Measurements from ENCODE around the gene RALGPS1. TPM values are rescaled to one million over a fixed set of nuclear protein-coding genes. Genes with fewer than 3 reads are reported as not detected.

RALGPS1 gene
- total RNA-seq, 1 donor from 2014 or later = 15.3 TPM

DNA sequence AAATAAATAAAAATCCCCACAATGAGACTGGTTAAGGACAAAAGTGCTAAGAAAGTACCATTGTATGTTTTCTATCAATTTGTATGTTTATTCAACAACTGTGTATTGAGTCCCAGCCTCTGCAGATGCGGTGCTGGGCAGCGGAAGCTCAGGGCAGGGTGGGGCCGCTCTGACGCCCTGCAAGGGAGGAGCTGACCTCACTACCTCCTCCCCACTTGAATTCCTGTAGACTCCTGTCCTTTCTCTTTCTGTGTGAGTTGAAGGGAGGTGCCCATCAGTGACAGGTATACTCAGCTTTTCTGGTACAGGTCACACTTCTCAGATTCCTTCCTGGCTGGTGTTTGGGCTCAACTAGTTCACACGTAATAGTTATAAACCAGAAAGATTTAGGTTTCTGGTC is 180.8 kb downstream of the RALGPS1 start:
- intact Hi-C loops (cut with DNase I) = no loop called here
- ATAC-seq = no peak

DNA sequence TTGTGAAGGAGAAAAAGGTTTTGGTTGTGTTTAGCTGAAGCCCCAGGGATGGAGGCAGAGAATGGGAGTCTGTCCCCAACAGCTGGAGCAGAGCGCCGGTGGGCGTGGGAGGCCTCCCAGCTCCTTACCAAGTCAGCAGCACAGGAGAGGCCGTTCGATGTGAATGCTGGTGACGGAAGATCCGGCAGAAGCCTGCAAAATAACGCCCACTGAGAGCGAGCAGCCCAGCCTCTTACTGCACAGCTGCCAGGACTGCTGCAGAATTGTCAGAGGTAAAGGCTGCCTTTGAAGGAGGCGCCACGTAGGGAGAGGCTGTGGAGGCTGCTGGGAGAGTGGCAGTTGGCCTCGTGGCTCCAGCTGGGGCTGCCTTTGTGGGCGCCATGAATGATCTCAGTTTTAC is 181.6 kb downstream of the RALGPS1 start:
- no peak for DNase-seq (ENCODE audit: missing footprints)
- intact Hi-C loops (cut with DNase I) = no loop called here
- peak; percentile 29 for ATAC-seq

More for the DNA sequence above, 180.8 kb downstream of the RALGPS1 start:
- no peak for DNase-seq (ENCODE audit: missing footprints)

DNA sequence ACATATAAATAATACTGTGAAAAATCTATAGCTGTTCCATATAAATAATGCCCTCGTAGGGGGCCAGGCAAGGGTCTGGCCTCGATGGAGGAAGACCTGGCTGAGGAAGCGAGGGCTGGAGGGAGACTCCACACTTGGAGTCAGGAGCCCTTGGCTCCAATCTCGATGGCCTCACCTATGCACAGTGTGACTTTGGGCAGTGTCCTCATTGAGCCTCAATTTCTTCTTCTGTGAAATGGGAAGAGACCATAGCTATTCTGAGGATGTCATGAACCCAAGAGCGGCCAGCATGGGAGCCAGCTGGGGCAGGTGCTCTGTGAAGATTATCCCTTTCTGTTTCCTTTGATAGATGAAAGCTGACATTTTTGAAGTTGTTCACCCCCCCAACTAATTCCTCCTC is 183.1 kb downstream of the RALGPS1 start:
- intact Hi-C loops (cut with DNase I) = no loop called here
- DNase-seq (ENCODE audit: missing footprints) (no peak), ATAC-seq (no peak)

DNA sequence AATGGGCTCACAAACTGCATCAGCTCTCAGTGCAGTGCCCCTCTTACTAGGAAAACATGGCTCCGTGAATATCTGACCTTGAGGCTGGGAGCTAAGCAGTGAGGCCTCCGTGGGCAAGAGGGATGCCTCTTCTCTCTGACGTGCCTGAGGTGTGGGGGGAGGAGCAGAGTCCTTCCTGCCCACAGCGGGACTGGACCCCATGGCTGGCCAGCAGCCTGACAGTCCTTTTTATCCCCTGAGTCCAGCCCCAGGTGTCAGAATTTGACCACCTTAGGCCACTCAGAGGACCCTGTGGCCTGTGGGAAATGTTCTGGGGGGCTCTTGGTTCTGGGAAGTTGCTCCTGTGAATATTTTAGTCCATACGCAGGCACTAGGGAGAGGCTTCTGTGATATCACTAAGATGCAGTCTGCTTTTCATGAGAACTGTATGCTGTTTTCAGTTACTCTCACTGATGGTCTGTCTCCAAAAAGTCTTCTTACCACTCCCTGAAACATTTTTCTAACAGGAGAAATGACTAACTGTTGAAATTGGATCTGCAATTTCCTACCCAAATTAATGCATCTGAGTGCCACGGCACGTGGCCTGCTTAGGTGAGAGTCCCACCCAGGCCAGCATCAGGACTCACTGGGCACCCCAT is 184.5 kb downstream of the RALGPS1 start:
- ATAC-seq (peak; percentile 30), DNase-seq (ENCODE audit: missing footprints) (no peak)
- intact Hi-C loops (cut with DNase I) = no loop called here

DNA sequence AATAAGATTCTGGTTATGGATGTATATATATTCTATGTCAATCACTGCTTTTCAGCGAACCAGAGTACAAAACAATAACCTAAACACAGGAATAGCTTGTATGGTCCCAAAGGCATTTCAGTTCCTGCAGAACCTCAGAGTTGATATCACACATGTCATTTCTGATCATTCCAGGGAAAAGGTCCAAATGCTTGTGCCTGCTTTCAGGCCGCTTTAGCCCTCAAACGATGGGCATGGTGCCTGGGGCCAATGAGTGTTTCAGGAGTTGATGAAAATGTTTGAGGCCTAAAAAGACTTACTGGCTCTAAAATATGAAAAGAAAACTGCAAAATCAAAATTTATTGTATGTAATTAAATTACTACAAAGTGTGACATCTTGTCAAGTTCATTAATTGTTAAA is 185.1 kb downstream of the RALGPS1 start:
- no peak for ATAC-seq
- intact Hi-C loops (cut with DNase I) = no loop called here
- no peak for DNase-seq (ENCODE audit: missing footprints)

DNA sequence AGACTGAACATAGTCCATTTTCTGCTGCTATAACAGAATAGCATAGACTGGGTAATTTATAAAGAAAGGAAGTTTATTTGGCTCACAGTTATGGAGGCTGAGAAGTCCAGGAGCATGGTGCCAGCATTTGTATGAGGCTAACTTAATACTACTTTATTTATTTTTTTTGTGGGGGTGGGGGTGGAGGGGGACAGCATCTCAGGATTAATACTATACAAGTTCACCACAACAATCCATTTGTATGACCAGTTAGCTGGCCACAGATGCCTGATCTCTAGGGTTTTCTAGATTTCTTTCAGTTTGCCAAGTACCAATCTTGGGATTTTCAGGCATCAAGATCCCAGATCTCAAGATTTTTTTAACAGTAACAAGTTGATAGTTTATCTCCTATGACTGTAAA is 187.6 kb downstream of the RALGPS1 start:
- DNase-seq (ENCODE audit: missing footprints) = no peak
- ATAC-seq = no peak
- intact Hi-C loops (cut with DNase I) = no loop called here

DNA sequence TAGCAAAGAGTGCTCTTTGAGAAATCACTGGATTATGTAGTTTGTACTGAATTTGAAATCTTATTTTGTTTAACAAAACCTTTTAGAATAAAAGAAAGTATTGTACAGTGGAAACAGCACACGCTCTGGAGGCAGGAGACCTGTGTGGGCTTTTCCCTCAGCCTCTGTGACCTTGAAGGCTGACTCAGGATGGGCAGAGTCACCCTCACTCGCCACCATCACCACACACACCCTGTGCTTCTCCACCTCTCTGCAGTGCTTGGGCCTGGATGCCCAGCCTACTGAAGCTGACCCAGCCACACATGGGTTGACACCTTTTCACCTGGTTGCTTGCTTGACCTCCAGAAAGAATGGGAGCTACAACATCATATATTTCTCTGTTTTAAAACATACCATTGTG is 188.2 kb downstream of the RALGPS1 start:
- no peak for DNase-seq (ENCODE audit: missing footprints)
- intact Hi-C loops (cut with DNase I) = no loop called here
- ATAC-seq = no peak

DNA sequence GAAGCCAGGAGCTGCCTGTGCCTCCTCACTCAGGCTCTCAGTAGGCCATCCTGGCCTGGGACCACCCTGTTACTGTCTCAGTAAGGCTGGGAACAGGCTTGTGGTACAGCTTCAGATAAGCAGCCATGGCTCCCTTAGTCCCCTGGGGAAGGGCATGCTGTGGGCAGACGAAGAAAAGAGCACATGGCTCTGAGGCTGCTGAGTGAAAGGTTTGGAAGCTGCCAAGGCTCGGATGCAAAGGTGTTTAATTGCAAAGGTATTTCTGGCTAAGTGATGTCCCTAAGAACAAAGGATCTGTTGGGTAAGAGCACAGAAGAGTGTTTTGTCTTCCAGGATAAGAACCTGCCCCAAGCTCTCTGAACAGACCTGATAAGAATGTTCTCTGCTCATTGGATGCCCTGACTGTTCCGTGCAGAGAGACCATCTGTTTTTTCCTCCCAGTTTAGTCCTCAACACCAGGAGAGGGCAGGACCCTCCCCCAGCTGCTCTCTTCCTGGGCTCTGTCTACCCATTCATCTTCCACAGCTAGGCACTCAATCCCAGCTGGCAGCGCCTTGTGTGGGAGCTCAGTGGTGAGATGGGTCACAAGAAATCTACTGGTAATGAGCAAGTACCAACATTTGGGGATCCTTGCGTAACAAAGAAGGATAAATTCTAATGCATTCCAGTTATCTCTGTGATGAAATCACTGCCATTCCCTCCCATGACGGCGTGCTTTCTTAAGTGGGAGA is 190.2 kb downstream of the RALGPS1 start:
- DNase-seq (ENCODE audit: missing footprints) (no peak), ATAC-seq (peak; percentile 74)
- intact Hi-C loops (cut with DNase I) = no loop called here

DNA sequence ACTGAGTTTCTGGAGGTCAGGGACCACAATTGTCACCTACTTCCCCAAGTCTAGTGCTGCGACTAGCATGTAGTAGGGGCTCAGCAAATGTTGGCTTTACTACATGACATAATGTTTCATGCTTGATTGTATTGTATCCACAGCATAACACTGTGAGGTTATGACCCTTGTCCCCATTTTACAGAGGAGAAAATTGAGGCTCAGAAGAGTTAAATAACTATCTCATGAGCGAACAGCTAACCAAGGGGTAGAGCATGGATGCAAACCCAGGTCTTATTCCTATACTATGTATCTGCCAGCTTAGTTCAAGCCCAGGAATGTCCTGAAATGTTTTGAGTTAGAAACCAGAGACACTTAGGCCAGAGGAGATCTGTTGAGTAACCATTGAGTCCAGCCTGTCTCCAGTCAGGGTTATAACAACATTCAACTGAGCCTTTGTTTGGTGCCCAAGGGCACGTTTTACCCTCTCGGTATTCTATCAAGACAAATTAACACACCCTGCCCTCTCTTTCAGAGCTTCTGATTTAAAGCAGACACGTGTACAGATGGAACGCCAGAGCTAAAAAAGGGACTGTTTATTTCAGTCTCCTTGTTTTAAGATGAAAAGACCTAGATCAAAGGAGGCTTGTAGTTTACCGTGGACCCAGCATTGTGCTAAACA is 191.4 kb downstream of the RALGPS1 start:
- ATAC-seq (no peak), DNase-seq (ENCODE audit: missing footprints) (no peak)
- intact Hi-C loops (cut with DNase I) = no loop called here

DNA sequence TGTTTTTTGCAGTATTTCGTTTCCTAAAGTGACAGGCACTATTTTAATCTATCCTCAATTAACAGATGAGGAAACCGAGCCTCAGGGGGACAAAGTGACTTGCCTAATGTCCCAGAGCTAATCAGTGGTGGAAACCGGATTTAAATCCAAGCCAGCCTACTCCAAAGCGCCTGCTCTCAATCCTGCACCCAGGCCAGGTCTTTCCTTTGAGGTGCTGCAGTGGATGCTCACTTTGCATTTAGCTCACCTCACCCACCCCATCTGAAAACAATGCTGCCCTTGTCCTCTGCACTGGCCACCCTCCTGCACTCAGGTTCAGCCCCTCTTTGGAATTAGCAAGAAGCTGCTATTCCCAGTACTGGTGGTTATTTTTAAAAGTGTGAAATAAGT is 191.9 kb downstream of the RALGPS1 start:
- DNase-seq (ENCODE audit: missing footprints) = no peak
- no peak for ATAC-seq
- intact Hi-C loops (cut with DNase I) = no loop called here

DNA sequence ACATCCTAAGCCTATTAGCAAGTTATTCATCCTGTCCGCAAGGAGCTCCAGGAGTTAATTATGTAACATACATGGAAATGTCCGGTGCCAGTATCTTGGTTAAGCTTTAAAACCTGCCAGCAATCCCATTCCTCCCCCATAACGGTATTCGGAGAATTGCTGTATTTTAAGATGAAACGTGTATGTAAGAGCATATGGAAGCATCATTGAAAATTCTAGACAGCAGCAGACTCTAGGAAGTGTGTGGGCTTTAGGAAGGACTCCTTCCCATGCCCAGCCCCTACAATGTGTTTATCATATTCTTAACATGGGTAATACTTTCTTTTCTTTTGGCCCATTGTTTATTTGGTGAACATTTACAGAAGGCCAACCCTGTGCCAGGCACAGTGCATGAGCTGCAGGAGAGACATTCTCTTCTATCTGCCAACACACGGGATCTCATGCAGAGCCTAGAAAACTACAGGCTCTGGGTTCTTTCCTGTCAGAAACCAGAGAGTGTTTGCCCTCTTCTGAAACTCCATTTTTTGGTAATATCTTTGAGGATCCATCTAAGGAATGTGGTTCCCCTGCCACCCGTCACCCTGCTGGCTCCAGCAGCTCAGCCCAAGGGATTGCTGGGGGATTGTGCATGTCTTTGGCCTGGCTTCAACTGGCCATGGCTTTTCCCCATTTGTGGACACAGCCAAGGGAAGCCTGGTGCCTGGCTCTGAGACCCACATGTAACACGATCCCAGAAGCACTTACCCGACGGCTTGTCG is 192.8 kb downstream of the RALGPS1 start:
- DNase-seq (ENCODE audit: missing footprints) = no peak
- intact Hi-C loops (cut with DNase I) = no loop called here
- no peak for ATAC-seq

DNA sequence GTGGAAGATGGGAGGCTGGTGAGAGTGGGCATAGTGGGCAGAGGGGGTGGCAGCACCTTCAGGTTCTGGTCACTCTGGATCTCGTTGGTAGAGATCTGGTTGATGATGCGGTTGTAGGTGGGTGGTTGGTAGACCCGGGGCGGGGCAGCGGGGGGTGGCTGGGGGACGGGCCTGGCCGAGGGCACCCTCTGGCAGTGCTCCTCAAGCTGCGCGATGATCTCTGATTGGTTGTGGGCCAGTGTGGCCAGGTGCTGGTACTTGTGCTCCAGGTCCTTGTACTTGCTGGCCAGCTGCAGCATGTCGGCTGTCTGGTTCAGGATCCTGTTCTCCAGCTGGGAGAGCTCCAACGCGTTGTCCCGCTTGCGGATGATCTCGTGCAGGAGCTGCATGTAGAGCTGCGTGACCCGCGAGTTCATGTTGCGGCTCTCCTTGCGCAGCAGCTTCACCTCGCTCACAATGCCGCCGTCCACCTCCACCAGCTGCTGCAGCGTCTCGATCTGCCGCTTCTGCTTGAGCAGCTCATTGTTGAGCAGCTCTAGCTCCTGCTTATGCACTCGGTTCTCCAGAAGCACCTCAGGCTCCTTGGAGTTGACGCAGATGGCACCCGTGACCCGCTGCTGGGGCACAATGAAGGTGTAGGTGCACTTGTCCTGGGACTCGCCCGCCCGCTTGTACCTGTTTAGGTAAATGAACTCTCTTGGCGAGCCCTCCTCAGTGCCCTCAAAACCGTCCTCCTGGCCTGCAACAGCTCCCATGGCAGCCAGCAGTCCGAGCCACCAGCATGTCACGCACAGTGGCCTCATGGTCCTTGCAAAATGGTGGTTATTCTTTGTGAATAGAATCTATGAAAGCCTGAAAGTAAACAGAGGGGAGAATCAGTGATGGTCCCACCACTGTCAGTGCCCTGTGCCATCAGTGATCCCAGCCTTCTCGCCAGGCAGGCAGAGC is 193.6 kb downstream of the RALGPS1 start:
- intact Hi-C loops (cut with DNase I) = no loop called here
- no peak for DNase-seq (ENCODE audit: missing footprints)
- ATAC-seq = no peak

DNA sequence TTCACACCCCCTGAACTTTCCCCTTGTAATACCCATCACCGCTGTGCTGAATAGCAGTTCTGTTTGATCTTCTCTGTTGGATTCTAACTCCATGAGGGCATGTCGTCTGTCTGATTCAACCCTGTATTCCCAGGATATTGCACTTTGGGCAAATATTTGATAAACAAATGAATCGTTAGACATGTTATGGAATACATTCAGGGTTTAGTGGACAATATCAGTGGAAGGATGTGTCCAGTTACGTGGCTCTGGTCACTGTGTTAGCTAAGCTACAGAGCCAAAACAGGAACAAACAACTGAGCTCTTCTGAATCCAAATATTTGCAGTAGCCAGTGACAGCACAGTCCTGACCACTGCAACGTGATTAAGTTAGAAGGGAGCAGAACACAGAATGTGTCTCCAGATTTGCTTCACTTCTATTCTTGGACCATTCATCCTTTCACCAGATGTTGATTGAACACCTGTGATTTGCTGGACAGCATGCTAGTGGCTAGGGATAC is 194.7 kb downstream of the RALGPS1 start:
- intact Hi-C loops (cut with DNase I) = no loop called here
- DNase-seq (ENCODE audit: missing footprints) = no peak
- ATAC-seq = peak; percentile 33

DNA sequence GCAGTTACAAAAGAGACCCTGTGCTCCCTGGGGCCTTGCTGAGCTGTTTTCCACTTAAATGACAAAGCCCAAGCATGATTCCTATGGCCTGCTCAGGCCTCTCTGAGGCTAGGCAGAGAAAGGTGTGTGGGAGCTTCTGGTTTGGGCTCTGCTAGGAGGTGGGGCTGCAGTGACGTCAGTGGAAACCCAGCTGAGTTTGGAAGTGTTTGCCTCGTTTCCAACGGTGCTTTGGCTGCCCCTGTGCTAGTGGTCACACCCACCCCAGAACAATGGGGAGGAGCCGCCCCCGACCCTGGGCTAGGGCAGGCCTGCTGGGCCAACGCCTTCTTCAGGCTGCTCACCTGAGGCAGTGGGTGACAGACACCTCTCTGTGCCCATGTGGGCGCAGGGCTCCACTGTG is 197.5 kb downstream of the RALGPS1 start:
- ATAC-seq = peak; percentile 46
- intact Hi-C loops (cut with DNase I) = no loop called here
- peak; percentile 70 for DNase-seq (ENCODE audit: missing footprints)

DNA sequence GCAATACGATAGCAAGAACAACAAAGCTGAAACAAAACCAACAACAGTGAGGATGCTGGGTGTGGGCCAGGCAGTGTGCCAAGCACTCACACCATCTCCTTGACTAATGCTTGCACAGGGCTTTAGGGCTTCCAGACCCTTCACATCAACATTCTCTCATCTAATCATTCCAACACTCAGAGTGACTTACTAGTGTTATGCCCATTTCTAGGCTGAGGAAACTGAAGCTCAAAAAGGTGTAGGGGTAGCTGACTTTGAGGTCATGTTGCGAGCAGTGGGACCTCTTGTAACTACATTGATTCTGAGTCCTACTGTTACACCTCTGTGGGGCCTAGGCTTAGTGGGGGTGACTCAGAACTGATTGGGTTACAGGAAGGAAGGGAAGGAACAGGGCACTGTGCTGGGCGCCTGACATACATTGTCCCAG is 198.2 kb downstream of the RALGPS1 start:
- intact Hi-C loops (cut with DNase I) = no loop called here
- ATAC-seq = no peak
- no peak for DNase-seq (ENCODE audit: missing footprints)

DNA sequence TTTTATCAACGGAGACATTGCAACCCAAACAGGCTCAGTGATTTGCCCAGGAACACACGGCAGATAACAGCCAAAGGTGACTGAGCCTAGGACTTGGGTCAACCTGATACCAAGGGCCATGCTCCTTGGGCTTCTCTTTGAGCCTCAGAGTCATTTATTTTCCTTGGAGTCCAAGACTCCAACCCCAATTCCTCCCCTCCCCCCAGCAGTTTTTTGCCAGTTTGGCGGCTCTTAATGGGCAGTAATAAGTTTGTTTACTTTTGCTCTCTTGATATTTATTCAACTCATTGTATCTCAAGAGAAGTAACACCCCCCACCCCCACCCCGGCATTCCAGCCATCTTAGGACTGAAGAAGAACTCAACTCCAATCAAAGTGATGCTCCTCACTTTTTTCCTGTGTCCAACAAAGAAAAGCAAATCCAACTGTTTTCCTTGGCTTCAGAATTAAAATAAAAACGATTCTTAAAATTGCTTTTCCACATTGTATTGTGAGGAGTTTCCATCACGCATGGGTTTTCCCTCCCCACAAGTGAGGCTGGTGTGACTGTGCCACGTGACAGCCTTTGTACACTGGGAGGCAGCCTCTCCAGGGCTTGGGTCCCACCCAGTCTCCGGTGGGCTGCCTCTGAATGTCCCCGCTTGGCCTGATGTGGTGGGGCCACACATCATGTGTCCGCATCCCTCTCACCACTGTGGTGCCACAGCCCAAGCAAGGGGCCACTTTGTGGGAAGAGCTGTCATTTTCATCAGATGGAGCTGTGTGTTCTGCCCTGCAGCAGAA is 198.8 kb downstream of the RALGPS1 start:
- ATAC-seq (no peak), DNase-seq (ENCODE audit: missing footprints) (no peak)
- intact Hi-C loops (cut with DNase I) = no loop called here

DNA sequence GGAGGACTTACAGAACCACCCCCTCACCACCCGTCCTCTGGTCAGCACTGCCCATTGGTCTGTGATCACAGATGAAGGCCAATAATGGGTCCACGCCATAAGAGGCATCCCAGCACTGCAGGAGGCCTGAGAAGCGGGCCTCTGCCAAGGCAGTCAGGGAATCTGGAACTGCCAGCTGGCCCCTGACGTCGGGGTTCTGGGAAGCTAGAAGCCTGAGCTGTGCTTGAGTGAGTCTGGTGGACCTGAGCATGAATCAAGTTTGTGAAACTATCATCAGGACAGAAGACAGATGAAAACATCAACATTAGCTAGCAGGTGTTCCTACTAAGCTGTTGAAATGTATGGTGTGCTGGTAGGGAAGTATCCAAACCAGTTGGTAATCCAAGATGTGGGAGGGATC is 200.0 kb downstream of the RALGPS1 start:
- ATAC-seq = no peak
- intact Hi-C loops (cut with DNase I) = loop anchor here (5.0 kb wide), 1 partner anchor 127 kb away; no protein-coding TSS in a partner anchor
- DNase-seq (ENCODE audit: missing footprints) = no peak
